GM12878 (cell line): ENCODE data around the gene NBPF1.

Experiments used
- EP300 ChIP-seq, 2 experiments: fragments of 150-350 bp in 1 of 2; IDR thresholded peaks; 2 replicates each; pipeline ENCODE4 v1.6.1; 2011 to 2012; ENCODE audit warnings: low read depth in 2 of 2, low read length in 2 of 2, borderline replicate concordance in 1 of 2, improper control_type of control experiment in 1 of 2, inconsistent platforms in 1 of 2; ENCODE audit not compliant: control insufficient read depth in 1 of 2
- IKZF1 ChIP-seq: fragments of 450-650 bp; conservative IDR thresholded peaks from 2 replicates; pipeline ENCODE4 v1.6.1; 2017; ENCODE audit warnings: antibody characterized with exemption, mild to moderate bottlenecking
- JUND ChIP-seq: IDR thresholded peaks from 2 replicates; pipeline ENCODE4 v1.6.1; 2012; ENCODE audit warnings: low read depth, mild to moderate bottlenecking, low read length, improper control_type of control experiment, moderate library complexity
- MYC ChIP-seq: IDR thresholded peaks from 2 replicates; pipeline ENCODE4 v1.6.1; 2011; ENCODE audit warnings: mild to moderate bottlenecking, low read length, moderate library complexity, inconsistent platforms; ENCODE audit not compliant: insufficient read depth, insufficient replicate concordance, insufficient read length, severe bottlenecking
- NKRF ChIP-seq: fragments of 450-650 bp; conservative IDR thresholded peaks from 2 replicates; pipeline ENCODE4 v1.6.1; 2017; ENCODE audit warnings: mild to moderate bottlenecking, moderate library complexity
- PML ChIP-seq: IDR thresholded peaks from 2 replicates; pipeline ENCODE4 v1.6.1; 2012; ENCODE audit warnings: low read length, inconsistent platforms
- POU2F2 ChIP-seq: IDR thresholded peaks from 3 replicates; pipeline ENCODE4 v1.6.1; 2011; ENCODE audit warnings: low read depth, mild to moderate bottlenecking, low read length, borderline replicate concordance
- SMC3 ChIP-seq: IDR thresholded peaks from 2 replicates; pipeline ENCODE4 v1.6.1; 2011; ENCODE audit warnings: low read length, improper control_type of control experiment, borderline replicate concordance
- SP1 ChIP-seq: IDR thresholded peaks from one replicate; pipeline ENCODE4 v1.6.1; 2011; ENCODE audit warnings: low read depth, low read length
- SUZ12 ChIP-seq: fragments of 200-600 bp; sonication (generic); IDR thresholded peaks from one replicate; pipeline ENCODE4 v1.6.1; 2018; ENCODE audit warnings: antibody characterized with exemption, mild to moderate bottlenecking; ENCODE audit not compliant: unreplicated experiment
- TAF1 ChIP-seq: IDR thresholded peaks from 2 replicates; pipeline ENCODE4 v1.6.1; 2011; ENCODE audit warnings: mild to moderate bottlenecking, low read depth, low read length, borderline replicate concordance
- TARDBP ChIP-seq: IDR thresholded peaks from 2 replicates; pipeline ENCODE4 v1.6.1; 2016; ENCODE audit warnings: borderline replicate concordance

GRCh38 chr1:16621300-16621658, 7.9 kb upstream of the NBPF1 start:
- TF ChIP-seq SUZ12 (no peak), JUND (no peak), POU2F2 (no peak), EP300 (IDR thresholded peaks at IDR 0.05; ENCODE audit: borderline replicate concordance in 1 of 2, control insufficient read depth in 1 of 2, low read depth in 2 of 2, low read length in 2 of 2) (no peak), NKRF (no peak), IKZF1 (no peak), PML (no peak), SMC3 (no peak), TARDBP (no peak), SP1 (no peak), MYC (no peak), TAF1 (no peak)
